CD4-positive, alpha-beta T cell treated with Interleukin-2 at 100 ng/mL for 4 hours (primary cell): ENCODE results near the gene THOC3.
"Not testable (repeated sequence)": the region's sequence is repeated elsewhere in the genome, so short reads cannot be mapped to it uniquely, and the experiment has no call there.

Experiments used
- DNase-seq: peaks from one replicate; pipeline ENCODE4 v3.0.0-alpha.2; 2020; ENCODE audit warnings: low spot score

The THOC3 gene, protein sequence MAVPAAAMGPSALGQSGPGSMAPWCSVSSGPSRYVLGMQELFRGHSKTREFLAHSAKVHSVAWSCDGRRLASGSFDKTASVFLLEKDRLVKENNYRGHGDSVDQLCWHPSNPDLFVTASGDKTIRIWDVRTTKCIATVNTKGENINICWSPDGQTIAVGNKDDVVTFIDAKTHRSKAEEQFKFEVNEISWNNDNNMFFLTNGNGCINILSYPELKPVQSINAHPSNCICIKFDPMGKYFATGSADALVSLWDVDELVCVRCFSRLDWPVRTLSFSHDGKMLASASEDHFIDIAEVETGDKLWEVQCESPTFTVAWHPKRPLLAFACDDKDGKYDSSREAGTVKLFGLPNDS

DNA sequence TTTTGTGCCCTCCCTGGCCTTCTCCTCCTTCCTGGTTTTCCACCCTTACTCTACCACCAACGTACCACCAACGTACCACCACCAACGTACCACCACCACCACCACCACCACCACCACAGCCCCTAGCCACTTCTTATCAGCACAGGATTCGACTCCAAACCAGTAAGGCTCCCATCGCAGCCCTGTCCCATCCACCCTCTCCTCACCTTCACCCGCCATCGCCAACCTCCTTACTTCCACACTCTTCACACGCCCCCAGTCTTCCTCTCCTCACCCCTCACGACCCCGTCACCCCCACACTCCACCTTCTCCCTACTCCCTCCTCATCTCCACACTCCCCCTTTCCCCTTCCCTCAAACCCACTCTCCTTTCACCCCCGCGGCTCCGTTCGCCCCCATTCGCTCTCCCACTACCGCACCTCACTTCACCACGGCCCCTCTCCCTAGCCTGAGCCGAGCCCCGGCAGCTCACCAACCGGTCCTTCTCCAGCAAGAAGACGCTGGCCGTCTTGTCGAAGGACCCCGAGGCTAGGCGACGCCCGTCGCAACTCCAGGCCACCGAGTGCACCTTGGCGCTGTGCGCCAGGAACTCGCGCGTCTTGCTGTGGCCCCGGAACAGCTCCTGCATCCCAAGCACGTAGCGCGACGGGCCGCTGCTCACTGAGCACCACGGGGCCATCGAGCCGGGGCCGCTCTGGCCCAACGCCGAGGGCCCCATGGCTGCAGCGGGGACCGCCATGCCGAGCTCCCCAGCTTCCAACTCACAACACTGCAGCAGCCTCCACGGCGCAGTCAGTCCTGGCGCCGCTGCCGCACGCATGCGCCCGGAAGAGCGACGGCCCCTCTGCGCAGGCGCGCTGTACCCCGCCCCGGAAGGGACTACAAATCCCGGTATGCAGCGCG is at the start of gene THOC3:
THOC3 (minus strand) TSS at position 845 of the 902 bp plus-strand sequence; CDS start at position 738, 107 bp downstream.
- peak; percentile 84 for DNase-seq

DNA sequence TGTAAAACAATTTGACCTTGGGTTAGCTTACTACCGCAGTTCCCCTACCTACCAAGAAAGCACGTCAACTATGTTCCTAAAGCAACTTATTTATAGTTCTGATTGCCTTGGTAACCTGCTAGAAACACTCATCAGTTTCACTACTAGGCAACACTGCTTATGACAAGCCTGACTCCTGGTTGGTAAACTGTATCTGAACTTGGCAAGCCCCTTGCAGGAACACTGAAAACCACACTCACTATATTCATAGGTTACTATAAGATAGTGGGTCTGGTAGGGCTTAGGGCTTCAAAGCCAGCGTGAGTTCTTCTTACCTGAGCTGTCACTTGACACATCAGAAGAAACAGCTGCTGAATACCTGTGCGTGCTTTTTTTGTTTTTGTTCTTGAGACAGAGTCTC is 49.2 kb upstream of the THOC3 start:
- DNase-seq: peak; percentile 61

GRCh38 chr5:176014360-176014759 is 46.2 kb upstream of the THOC3 start:
- DNase-seq: not testable (repeated sequence)

DNA sequence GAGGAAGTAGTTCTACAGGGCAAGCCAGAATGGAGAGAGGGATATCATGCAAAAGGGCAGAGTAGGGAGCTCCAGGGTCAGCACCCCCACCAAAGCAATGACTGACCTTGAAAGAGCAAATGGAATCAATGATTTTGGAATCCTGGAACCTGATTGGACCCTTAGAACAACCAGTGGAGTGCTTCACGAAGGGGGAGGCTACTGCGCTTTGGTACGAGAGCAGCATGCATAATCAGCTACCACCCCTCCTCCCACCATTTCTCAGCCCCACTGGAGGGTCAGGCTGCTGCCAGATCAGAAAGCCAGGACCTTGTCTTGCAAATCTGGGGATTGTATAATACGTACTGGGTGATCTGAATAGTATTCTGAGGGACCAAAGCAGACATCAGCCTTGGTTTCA is 43.0 kb upstream of the THOC3 start:
- not testable (repeated sequence) for DNase-seq

DNA sequence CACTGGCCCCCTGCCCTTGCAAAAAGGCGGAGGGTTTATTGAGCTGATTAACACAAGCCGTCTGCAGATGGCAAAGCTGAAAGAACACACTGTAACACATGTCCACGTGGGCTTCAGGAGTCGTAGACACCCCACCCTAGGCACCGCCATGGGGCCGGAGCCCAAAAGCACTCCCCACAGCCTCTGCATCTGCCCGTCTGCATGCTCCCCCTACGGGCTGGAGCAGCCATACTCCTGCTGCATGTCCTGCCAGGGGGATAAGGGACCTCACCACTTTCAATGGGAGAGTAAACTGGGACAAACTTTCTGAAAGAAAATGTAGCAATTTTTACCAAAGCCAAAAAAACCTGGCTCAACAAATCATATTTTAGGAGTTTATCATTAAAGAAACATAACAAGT is 42.1 kb upstream of the THOC3 start:
- not testable (repeated sequence) for DNase-seq

DNA sequence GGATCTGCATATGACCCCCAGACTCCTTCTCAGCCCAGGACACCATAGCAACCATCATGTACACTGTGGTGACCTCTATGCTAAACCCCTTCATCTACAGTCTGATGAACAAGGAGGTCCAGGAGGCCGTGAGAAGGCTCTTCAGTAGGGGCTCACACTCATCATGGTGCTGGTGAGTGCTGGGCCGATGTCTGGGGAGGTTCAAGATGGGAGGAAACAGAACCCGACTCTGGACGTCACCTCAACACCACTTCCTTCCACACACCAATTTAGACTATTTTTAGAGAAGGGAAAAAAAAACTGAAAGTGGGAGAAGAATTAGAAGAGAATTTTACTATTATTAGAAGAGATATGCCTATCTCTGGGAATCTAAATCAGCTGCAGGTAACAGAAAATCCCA is 39.1 kb upstream of the THOC3 start:
- not testable (repeated sequence) for DNase-seq

DNA sequence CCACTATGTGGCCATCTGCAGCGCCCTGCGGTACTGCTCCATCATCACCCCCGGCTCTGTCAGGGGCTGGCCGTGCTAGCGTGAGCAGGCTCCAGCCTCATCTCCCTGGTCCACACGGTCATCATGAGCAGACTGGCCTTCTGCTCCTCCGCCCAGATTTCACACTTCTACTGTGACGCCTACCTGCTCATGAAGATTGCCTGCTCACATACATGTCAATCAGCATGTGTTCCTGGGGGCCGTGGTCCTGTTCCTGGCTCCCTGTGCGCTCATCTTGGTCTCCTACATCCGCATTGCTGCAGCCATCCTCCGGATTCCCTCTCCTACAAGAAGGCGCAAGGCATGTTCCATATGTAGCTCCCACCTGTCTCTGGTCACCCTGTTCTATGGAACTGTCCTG is 38.7 kb upstream of the THOC3 start:
- not testable (repeated sequence) for DNase-seq

DNA sequence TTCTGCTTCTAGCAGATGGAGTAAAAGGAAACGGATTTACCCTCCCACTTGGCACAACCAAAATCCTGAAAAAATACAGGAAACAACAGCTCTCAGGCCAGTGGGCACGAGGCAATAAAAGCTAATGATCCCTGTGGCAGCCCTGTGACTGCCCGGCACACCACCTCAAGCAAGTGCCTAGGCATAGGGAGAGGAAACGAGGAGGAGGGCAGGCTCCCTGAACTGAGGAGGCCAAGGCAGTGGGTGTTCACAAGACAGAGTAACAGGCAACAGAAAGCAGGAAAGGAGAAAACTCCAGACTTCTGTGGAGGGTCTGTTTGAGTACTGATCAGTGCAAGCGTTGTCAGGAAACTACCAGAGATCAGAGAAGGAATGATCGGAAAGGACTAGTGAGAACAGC is 29.9 kb upstream of the THOC3 start:
- not testable (repeated sequence) for DNase-seq

DNA sequence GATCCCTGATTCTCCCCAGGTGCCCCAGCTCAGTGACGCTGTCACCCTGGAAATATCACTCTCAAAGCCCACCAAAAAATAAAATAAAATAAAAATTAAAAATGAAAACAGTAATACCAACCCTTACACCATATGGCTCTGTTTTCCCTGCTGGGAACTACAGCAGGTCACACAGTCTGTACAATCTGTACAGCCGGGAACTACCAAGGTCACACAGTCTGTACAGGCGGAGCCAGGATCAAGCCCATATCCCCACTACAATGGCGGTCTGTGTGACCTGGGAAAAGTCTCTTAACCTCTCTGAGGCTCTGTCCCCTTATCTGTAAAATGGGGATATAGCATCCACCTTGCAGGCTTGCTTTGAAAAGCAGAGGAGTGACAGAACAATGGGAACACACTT is 29.4 kb upstream of the THOC3 start:
- not testable (repeated sequence) for DNase-seq

DNA sequence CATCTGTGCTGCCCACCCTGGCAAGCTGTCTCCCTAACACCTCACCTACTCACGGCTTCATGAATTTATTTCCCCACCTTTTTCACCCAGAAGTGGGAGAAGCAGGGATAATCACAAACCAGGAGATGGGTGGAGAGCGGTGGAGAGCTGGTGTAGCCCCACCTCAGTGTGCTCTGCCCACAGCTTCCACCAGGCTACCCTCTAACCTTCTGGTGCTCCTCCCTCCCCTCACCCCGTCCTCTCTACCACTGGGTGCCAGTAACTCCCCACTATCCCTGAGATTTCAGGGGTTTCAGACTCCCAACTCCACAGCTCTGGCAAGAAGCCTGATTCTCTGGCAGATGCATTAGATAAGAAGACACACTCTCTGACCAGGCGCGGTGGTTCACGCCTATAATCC is 28.7 kb upstream of the THOC3 start:
- not testable (repeated sequence) for DNase-seq

DNA sequence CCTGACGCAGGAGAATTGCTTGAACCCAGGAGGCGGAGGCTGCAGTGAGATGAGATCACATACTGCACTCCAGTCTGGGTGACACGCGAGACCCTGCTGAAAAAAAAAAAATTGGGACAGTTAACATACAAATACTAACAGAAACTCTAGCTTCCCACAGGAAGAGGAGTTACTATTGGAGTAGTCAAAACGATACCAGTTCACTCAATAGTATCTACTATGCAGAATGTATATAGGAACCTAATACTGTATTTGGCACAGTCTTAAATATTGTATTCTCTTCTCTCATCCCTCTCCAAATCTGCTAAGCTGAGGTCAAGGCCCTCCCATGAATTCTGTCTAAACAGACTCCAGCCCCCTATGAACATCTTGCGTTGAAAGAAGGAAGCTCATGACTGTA is 27.4 kb upstream of the THOC3 start:
- not testable (repeated sequence) for DNase-seq

- not testable (repeated sequence) for DNase-seq
Measured at GRCh38 chr5:175979371-175979995, 11.4 kb upstream of the THOC3 start.

- not testable (repeated sequence) for DNase-seq
Measured at GRCh38 chr5:175968381-175968780, 266 bp upstream of the THOC3 start.

GRCh38 chr5:175962329-175962728 is 5.8 kb downstream of the THOC3 start:
- not testable (repeated sequence) for DNase-seq

DNA sequence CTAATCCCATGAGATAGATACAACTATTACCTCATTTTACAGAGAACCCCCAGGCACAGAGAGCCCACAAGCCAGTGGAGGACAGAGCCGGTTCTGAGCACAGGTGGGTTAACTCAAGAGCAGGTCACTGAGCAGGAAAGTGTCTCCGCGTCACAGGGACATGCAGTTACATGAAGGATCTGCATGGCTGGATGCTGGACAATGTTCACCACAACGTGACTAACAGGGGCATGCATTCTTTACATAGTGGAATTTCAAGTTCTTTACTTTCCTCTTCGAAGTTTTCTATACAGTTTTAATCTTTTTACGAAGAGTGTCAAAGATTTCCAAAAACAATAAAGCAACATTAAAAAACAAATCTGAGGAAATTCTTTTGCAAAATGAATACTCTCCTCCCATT is 7.9 kb downstream of the THOC3 start:
- DNase-seq: not testable (repeated sequence)

DNA sequence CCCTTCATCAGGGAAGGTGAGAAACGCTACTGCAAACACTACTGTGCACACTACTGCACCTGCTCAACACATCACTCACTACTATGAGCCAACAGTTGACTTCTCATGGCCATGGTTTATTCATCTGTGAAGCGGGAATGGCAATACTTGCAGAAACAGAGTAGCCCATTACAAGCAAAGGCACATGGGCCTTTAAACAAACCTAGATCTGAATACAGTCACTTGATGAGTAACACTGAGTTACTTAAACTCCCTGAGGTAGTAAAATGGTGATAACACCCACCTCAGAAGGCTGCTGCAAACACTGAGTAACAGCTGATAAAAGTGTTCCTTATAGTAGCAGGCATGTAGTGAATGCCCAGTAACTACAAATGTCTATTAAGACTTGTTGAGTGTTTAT is 9.6 kb downstream of the THOC3 start:
- DNase-seq: not testable (repeated sequence)

DNA sequence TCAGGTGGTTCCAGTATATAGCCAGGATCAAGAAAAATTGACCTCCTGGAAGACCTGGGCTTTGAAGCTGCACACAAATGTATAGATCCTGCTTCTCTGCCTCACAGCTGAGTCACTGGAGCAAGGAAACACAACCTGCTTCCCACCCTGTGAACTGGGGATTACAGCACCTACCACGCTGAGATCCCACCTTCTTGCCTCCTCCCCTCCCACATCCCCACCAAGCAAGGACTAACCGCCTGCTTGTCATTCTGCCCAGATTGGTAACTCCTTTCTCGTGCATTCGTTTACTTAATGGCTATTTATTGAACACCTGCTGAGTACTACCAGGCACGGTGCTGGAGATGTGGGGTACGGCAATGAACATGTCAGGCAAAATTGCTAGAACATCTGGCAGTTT is 14.0 kb downstream of the THOC3 start:
- not testable (repeated sequence) for DNase-seq

- DNase-seq: not testable (repeated sequence)
Measured at GRCh38 chr5:175952810-175953209, 15.3 kb downstream of the THOC3 start.

GRCh38 chr5:175951339-175951969 is 16.7 kb downstream of the THOC3 start:
- DNase-seq: not testable (repeated sequence)

GRCh38 chr5:175948329-175949108 is 19.6 kb downstream of the THOC3 start:
- not testable (repeated sequence) for DNase-seq

DNA sequence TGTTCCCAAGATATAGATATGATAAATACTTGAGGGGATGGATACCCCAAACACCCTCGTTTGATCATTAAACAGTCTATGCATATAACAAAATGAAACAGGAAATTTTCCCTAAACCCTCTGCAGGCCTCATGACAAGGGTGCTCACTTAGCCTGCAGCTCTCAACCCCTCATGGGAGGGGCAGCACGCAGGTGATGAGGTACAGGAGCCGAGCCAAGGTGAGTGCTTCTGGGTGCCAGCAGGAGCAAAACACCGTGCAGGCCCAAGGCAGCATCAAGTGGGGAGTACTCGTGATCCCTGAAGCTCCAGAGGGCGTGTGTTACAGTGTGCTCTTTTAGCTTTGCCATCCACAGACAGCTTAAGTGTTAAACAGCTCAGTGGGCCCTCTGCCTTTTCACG is 24.9 kb downstream of the THOC3 start:
- not testable (repeated sequence) for DNase-seq
